ENCODE data around the gene GEMIN4.

GEMIN4 gene

DNA sequence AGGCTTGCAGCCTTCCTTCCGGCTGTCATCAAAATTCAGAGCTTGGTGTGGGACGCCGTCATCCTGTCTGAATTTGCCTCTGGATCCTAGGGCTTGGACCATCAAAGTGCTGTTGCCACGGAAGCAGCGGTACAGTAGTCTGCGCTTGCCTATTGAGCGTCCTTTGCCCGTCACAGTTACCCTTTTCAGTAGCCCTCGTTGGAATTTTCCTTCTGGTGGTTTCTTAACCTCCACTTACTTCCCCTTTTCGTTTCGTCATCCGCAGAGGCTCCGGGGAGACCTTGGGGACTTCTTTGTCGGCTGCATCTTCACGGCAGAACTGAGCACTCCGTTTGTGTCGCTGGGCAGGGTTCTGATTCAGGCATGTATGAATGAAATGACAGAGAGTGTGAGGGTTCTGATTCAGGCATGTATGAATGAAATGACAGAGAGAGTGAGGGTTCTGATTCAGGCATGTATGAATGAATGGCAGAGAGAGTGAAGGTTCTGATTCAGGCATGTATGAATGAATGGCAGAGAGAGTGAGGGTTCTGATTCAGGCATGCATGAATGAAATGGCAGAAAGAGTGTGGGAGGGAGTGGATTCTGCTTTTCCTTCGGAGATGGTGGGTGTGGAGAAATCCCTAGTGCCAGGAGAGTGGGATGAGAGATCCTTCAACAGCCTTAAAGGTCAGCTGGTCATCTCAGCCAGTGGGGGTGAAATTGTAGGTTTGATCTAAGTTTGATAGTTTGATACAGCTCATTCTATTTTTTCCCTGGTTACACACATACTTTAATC is 11.6 kb downstream of the GEMIN4 start:
- Mint-ChIP-seq H3K27ac (peak overlapping the region; percentile 46), H3K9me3 (no peaks in the 10 kb centered on the region), H3K4me1 (no peaks in the 10 kb centered on the region), H3K27me3 (ENCODE audit: low read depth, poor library complexity) (peaks cover 3% of the 10 kb centered on the region), H3K36me3 (ENCODE audit: low read depth) (peaks cover 88% of the 10 kb centered on the region), H3K4me3 (no peak overlapping the region)
- TF ChIP-seq, protein P1, sequence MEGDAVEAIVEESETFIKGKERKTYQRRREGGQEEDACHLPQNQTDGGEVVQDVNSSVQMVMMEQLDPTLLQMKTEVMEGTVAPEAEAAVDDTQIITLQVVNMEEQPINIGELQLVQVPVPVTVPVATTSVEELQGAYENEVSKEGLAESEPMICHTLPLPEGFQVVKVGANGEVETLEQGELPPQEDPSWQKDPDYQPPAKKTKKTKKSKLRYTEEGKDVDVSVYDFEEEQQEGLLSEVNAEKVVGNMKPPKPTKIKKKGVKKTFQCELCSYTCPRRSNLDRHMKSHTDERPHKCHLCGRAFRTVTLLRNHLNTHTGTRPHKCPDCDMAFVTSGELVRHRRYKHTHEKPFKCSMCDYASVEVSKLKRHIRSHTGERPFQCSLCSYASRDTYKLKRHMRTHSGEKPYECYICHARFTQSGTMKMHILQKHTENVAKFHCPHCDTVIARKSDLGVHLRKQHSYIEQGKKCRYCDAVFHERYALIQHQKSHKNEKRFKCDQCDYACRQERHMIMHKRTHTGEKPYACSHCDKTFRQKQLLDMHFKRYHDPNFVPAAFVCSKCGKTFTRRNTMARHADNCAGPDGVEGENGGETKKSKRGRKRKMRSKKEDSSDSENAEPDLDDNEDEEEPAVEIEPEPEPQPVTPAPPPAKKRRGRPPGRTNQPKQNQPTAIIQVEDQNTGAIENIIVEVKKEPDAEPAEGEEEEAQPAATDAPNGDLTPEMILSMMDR (IDR thresholded peaks at IDR 0.05): no peak
- DNase-seq: no peak

DNA sequence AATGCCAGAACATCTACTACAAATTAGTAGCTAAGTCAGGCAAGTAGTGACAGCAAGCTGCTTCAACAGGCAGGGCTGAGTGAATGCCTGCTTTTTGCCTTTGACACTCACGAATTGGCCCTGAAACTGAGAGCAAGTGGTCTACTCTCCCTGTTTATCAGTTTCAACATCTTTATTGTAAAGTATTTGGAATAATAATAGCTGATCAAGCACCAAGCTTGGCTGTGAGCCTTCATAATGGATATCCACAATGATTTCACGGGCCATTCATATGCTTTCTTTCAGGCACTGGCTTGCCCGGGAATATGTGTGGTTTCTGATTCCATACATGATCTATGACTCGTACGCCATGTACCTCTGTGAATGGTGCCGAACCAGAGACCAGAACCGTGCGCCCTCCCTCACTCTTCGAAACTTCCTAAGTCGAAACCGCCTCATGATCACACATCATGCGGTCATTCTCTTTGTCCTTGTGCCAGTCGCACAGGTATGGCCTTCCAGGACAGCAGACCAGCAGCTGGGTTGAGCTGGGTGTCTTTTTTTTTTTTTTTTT is 14.4 kb downstream of the GEMIN4 start:
- TF ChIP-seq, protein P1 (IDR thresholded peaks at IDR 0.05): no peak
- no peak overlapping the region for H3K4me3 Mint-ChIP-seq
- peaks cover 7% of the 10 kb centered on the region for H3K27me3 Mint-ChIP-seq (ENCODE audit: low read depth, poor library complexity)
- H3K36me3 Mint-ChIP-seq (ENCODE audit: low read depth): peaks cover 71% of the 10 kb centered on the region
- no peak overlapping the region for H3K27ac Mint-ChIP-seq
- H3K4me1 Mint-ChIP-seq: peaks cover 15% of the 10 kb centered on the region
- no peaks in the 10 kb centered on the region for H3K9me3 Mint-ChIP-seq
- DNase-seq: no peak

DNA sequence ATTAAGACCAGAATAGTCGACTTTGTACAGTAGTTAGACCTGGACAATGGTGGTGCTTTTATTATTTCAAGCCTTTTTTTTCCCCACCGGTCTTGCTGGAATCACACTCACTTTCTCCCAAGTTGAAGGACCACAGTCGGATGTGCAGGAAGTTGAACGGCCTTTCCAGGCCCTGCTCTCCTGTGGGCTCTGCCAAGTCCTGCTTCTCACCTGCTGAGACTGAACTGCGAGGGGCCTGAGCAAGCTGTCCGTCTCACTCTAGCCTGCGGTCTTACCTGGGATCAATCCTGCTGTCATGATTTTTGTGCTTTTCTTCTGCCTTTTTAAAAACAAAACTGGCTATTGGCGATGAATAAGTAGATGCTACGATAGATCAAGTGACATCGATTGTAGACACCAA is 18.3 kb downstream of the GEMIN4 start:
- peaks cover 15% of the 10 kb centered on the region for H3K27me3 Mint-ChIP-seq (ENCODE audit: low read depth, poor library complexity)
- H3K9me3 Mint-ChIP-seq: no peaks in the 10 kb centered on the region
- TF ChIP-seq, protein P1 (IDR thresholded peaks at IDR 0.05): no peak
- peaks cover 43% of the 10 kb centered on the region for H3K36me3 Mint-ChIP-seq (ENCODE audit: low read depth)
- H3K4me3 Mint-ChIP-seq: peak overlapping the region; percentile 92
- H3K4me1 Mint-ChIP-seq: peaks cover 29% of the 10 kb centered on the region
- H3K27ac Mint-ChIP-seq: peak overlapping the region; percentile 31
- DNase-seq: no peak

DNA sequence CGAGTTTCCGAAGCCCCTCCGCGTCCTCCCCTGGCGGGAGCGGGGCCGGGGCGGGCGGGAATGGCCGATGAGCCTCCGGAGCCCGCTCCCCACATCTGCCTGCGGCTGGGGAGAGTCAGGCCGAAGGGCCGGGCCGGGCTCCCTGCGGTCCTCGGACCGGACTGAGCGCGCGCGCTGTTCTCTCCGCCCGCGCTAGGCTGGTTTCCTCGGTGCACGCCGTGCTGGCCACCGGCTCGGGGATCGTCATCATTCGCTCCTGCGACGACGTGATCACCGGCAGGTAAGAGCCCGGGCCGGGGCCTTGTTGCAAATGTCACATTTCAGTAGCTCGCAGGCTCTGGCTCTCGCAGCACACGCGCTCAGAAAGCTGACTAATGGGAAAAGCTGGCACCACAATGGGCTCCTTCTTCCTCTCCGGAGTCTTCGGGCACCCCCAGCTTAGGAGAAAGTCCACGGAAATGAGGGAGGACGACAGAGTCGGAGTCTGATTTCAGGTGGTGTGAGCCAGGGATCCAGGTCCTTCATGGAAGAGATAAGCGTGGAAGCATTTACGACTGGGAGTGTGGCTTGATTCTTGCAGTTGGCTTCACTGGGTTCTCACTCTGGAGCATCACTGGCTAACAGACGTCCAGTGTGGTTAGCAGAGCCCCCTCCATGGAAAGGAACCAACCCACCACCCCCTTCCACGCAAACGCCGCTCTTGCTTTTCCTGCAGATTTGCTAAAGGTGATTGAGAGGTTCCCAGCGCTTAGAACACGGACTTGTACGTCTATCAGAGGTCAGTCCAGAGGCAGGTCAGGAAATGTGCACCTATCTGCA is 19.0 kb downstream of the GEMIN4 start:
- peak overlapping the region; percentile 31 for H3K27ac Mint-ChIP-seq
- H3K4me1 Mint-ChIP-seq: peaks cover 29% of the 10 kb centered on the region
- peak overlapping the region; percentile 92 for H3K4me3 Mint-ChIP-seq
- peak; percentile 62 for DNase-seq
- H3K36me3 Mint-ChIP-seq (ENCODE audit: low read depth): peaks cover 37% of the 10 kb centered on the region
- H3K27me3 Mint-ChIP-seq (ENCODE audit: low read depth, poor library complexity): peaks cover 15% of the 10 kb centered on the region
- TF ChIP-seq, protein P1 (IDR thresholded peaks at IDR 0.05): no peak
- H3K9me3 Mint-ChIP-seq: peaks cover under 1% of the 10 kb centered on the region

DNA sequence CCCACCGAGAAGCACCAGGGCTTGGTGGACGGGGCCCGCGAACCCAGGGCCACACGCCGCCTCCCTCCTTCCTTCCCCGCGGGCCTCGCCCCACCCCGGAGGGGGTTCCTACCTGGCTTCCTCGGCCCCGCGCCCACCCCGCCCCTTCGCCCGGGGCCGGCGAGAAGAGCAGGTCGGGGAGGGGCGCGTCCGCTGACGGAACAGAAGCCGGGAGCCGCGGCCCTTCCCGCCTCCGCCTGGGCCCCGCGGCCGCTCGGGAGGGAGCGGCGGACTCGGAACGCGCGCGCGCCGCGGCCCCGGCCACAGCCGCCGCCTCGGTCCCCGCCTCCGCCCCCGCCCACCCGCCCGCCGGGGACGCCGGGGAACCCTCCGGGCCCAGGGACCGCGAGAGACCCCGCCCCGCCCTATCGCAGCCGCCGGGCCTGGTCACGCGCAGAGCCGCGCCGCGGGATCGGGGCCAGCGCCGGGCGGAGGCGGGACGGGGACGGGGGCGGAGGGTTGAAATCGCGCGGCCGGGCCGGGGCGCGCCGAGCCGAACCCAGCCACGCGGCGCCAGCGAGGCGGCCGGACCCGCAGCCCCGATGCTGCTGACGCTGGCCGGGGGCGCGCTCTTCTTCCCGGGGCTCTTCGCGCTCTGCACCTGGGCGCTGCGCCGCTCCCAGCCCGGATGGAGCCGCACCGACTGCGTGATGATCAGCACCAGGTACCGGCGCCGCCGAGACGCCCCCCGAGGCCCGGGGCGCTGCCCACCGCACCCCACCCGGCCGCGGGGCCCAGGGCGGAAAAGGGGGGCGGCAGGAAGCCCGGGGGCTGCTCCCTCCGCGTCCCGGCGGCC is 19.8 kb downstream of the GEMIN4 start, which contains the start of gene TLCD3A:
TLCD3A (plus strand) TSS at position 530 of the 835 bp plus-strand sequence; CDS start at position 582, 52 bp downstream.
- peaks cover 29% of the 10 kb centered on the region for H3K4me1 Mint-ChIP-seq
- peak; percentile 82 for DNase-seq

More for the DNA sequence above, 19.8 kb downstream of the GEMIN4 start, which contains the start of gene TLCD3A:
- Mint-ChIP-seq H3K27me3 (ENCODE audit: low read depth, poor library complexity) (peaks cover 12% of the 10 kb centered on the region), H3K36me3 (ENCODE audit: low read depth) (peaks cover 29% of the 10 kb centered on the region), H3K9me3 (peaks cover 4% of the 10 kb centered on the region), H3K4me3 (peak within 1 kb of the TSS; percentile 92), H3K27ac (peak within 1 kb of the TSS; percentile 31)
- TF ChIP-seq, protein P1 (IDR thresholded peaks at IDR 0.05): no peak
